C4-2B (cell line): ENCODE measurements around the gene PDCD5.

Source experiments
- ZFX ChIP-seq: fragments of 450-650 bp; IDR thresholded peaks from 2 replicates; pipeline ENCODE4 v1.6.1; 2017
- TF ChIP-seq, protein P1 (sequence below): fragments of 450-650 bp; conservative IDR thresholded peaks from 2 replicates; pipeline ENCODE4 v1.5.1; 2017; ENCODE audit warnings: mild to moderate bottlenecking

DNA sequence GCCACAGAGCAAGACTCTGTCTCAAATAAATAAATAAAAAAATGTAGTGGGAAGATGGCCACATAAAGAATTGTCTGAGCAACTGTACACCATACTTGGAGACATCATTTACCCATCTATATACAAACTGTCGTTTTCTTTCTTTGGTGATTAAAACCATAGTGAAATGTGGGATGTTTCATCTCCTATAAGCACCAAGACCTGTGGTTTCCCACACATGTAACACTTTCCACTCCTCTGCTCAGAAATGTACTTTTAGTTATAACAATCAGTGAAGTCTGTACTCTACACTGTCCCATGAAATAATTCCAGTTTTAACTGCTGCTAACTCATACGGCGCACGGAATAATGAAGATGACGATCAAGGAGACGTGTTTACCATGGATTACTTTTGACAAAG lies 18.3 kb downstream of the PDCD5 start:
- TF ChIP-seq, protein P1, sequence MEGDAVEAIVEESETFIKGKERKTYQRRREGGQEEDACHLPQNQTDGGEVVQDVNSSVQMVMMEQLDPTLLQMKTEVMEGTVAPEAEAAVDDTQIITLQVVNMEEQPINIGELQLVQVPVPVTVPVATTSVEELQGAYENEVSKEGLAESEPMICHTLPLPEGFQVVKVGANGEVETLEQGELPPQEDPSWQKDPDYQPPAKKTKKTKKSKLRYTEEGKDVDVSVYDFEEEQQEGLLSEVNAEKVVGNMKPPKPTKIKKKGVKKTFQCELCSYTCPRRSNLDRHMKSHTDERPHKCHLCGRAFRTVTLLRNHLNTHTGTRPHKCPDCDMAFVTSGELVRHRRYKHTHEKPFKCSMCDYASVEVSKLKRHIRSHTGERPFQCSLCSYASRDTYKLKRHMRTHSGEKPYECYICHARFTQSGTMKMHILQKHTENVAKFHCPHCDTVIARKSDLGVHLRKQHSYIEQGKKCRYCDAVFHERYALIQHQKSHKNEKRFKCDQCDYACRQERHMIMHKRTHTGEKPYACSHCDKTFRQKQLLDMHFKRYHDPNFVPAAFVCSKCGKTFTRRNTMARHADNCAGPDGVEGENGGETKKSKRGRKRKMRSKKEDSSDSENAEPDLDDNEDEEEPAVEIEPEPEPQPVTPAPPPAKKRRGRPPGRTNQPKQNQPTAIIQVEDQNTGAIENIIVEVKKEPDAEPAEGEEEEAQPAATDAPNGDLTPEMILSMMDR, result no peak
- TF ChIP-seq ZFX, result no peak
